HG02981 (cell line): ENCODE data around the gene SH3D21.

Experiments
- ATAC-seq: cut with Tn5 transposase; IDR thresholded peaks from one replicate; pipeline ENCODE4 v1.9.1; 2021; ENCODE audit warnings: mild to moderate bottlenecking, moderate library complexity; ENCODE audit not compliant: unreplicated experiment

The SH3D21 gene

DNA sequence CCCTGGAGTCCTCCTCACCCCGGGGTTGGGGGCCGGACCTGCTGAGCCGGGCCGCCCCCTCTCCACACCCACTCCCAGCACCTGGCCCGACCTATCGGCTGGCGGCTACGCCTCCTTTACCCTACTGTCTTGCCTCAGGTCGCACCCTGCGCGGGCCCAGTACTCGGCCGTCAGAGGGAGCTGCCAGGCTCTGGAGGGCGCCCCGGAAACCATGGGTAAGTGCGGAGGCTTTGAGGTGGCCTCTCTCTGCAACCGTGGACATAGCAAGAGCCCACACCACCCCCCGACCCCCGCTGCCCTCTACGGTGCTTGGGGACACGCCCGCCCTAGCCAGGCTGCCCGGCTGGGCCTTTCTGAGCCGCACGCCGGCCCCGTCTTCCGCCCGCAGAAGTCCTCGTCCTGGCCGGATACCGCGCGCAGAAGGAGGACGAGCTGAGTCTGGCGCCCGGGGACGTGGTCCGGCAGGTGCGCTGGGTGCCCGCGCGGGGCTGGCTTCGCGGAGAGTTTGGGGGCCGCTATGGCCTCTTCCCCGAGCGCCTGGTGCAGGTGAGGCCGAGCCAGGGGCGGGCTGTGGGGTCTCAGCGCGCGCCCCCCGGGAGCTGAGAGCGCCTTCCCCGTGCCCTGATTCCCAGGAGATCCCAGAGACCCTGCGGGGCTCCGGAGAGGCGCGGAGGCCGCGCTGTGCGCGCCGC is at the start of gene SH3D21:
SH3D21 (plus strand) TSS at position 159 of the 692 bp plus-strand sequence; CDS start at position 212, 53 bp downstream.
- ATAC-seq, result peak; percentile 26

DNA sequence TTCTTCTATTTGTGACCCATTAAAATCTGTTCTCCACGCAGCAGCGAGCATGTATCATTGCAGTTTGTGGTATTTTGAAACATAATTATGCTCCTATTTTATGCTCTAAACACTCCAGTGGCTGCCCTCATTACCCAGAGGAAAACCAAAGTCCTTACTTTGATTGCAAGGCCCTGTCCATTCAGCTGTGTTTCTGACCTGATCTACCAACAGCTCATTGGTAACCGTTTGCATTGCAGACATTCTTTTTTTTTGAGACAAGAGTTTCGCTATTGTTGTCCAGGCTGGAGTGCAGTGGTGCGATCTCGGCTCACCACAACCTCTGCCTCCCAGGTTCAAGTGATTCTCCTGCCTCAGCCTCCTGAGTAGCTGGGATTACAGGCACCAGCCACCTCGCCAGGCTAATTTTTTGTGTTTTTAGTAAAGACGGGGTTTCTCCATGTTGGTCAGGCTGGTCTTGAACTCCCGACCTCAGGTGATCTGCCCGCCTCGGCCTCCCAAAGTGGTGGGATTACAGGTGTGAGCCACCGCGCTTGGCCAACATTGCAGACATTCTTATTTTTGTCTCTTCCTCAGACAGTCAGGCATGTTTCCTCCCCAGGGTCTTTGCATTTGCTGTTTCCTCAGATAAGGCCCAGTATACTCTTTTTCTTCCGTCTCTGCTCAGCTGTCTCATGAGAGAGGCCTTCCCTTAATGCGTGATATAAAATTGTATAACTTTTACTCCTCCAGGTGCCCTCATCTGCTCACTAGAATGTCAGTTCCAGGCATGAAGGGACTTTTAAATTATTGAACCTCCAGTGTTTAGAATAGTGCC is 49.4 kb upstream of the SH3D21 start:
- no peak for ATAC-seq

DNA sequence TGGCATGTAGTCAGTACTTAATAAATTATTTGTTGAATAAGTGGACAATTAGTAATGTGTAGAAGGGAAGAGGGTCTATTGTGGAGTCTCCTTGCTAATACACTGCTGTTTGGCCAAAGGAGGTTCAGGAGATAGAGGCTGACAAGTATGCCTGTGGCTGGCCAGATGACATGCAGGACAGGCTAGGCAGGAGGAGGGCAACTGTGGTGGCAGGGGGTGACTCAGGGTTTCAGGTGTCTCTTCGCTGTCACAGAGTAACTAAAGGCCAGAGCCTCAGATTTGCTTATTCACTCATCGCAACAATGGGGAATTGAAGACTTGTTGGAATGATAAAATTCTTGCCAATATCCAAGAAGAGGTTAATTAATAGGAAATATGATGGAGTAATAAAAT is 48.8 kb upstream of the SH3D21 start:
- ATAC-seq, result no peak

DNA sequence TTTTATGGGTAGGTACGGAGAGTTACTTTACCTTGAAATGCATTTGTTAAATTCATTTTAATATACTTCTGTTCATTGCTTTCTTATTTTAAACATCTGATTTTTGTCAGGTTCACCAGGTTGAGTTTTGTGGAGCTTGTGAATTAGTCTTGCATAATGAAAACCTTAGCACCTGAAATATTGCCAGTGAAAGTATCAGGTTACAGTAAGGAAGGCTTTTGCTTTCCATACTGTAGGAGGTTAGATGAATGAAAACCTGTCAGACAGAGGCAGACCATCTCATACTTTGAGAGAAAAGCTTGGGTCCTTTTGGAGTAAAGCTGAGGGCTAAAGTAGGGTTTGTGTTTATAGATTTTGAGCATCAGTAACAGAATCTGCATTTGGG is 47.2 kb upstream of the SH3D21 start:
- ATAC-seq, result no peak

DNA sequence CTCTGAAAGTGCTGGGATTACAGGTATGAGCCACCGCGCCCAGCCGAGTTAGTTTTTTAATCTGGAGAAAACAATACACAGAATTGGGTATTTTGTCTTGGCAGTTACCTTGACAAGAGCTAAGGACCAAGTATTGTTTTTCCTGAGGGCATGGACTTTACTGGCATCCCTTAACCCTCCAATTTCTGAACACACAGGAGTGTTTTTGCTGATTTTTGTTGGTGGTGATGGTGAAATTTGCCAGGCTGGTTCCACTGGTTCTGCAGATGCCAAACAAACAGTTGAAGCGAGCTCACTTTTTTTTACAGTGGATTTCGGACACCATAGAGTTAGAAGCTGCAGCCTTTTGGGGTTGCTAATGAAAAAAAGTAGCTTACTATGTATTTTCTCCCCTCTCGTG is 37.2 kb upstream of the SH3D21 start:
- no peak for ATAC-seq

DNA sequence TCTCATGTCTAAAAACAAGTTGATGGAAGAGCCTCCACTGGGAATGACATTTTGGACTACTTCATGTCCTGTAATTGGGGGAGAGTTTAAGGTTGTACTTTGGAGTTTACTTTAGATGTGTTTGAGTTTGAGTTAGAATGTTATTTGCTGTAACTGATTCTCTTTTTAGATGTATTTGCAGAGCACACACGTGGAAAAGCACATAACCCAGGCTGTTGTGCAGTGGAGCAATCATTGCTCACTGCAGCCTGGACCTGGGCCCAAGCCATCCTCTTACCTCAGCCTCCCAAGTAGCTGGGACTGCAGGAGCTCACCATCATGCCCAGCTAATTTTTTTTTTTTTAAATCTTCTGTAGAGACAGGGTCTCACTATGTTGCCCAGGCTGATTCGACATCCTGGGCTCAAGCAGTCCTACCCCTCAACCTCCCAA is 36.7 kb upstream of the SH3D21 start:
- ATAC-seq, result no peak

DNA sequence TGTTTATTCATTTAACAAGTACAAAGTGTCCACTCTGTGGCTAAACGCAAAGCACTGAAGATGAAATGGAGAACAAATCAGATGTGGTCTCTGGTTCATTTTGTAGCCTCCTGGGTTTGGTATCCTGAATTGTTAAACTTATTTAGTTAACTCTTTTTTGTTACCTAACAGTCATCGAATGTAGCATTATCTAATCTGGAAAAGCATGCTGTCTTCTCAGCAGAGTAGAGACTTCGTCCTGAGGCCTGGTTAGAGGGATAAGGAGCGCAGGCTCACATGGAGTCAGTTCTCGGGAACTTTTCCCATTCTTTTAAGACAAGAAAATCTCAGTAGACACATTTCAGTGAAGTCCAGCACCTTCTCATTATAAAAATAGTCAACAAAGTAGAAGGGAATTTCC is 33.1 kb upstream of the SH3D21 start:
- no peak for ATAC-seq

DNA sequence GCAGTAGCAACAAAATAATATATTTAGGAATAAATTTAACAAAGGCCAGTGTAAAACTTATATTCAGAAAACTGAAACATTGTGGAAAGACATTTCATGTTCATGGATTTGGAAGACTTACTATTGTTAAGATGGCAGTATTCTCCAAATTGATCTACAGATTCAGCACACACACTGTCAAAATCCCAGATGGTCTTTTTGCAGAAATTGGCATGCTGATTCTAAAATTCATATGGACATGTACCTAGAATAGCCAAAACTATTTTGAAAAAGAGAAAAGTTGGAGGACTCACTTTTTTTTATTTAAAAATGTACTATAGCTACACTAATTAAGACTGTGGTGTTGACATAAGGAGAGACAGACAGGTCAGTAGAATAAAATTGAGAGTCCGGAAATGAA is 32.0 kb upstream of the SH3D21 start:
- no peak for ATAC-seq

DNA sequence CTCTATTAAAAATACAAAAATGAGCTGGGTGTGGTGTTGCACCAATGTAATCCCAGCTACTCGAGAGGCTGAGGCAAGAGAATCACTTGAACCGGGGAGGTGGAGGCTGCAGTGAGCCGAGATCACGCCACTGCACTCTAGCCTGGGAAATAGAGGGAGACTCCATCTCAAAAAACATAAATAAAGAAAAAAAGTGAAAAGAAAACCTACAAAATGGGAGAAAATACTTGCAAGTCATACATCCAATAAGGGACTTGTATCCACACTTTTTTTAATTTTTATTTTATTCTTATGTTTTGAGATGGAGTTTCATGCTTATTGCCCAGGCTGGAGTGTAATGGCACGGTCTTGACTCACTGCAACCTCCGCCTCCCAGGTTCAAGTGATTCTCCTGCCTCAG is 29.5 kb upstream of the SH3D21 start:
- no peak for ATAC-seq

DNA sequence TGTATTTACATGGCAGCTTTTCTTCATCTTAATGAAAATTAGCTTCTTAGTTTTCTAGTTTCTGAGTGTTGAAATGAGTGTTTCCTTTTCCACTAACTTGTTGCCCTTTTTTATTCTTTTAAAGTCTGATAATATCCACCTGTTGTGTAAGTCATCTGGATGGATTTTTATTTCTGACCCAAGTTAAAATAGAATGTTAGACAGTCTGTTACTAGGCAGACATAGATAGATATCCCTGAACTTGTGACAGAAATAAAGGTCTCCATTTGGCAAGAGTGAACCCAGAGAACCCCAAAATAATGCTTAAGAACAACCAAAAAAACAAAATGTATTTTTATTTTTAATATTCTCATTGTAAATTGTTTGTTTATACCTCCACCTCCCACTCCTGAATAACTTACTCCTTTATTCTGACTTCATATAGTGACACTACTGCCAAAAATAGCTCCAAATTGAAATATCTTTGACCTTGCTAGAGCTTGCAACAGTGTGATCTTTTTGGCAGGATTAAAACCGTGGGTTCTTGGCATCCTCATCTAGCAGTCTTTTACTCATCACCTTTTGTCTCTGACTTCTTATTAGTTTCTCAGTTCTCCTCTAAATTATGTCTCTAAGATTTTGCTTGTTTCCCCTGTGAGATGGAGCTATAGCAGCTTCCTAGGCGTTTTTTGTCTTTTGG is 26.9 kb upstream of the SH3D21 start:
- no peak for ATAC-seq

DNA sequence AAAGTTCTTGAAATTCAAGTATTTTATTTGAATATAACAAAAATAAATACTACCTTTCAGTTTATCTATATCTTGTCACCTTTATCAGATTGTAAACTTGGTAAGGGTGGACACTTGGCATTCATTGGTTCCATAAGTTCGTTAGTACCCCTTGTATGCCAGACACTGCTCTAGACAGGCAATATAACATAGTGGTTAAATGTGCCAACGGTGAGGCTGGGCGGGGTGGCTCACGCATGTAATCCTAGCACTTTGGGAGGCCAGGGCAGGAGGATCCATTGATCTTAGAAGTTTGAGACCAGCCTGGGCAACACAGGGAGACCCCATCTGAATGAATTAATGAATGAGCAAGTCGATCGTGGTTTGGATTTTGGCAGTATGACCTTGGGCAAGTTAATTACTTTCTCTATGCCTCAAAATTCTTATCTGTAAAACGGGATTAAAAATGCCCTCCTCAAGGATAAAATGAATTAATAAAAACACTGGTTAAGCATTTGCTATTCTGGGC is 26.3 kb upstream of the SH3D21 start:
- ATAC-seq, result no peak

DNA sequence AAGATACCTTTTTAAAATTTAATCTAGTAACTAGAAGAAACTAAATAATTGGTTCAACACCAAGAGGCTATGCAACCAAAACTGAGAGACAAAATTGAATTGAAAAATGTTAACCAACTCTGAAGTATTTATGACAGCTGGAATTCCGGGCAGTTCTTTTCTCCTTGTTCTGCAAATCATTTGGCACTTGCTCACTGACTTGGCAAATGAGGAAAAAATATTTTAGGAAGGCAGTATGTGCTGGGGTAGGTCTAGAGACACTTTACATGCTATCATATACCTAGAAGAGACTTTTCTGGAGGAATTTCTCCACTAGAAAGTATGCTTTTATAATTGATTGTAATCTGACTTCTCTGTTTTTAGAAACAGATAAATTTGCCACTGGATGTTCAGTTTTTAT is 22.1 kb upstream of the SH3D21 start:
- ATAC-seq, result no peak

DNA sequence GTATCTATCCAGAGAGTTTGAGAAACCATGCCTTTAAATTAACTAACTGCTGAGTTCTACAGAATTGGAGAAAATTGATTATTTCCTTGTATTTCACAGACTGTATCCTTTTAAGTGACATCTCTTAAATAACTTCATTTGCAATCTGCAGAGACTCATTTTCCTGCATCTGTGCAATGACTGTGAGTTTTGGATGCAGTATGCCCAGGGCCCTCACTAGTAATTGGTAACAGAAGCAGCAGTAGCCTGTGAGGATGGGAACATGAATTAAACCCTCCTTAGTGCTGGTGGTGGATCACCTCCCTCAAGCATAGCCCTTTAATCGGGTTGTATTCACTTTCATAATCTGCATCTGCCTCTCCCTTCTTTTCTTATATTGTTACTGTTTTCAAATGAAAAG is 21.7 kb upstream of the SH3D21 start:
- ATAC-seq, result no peak

DNA sequence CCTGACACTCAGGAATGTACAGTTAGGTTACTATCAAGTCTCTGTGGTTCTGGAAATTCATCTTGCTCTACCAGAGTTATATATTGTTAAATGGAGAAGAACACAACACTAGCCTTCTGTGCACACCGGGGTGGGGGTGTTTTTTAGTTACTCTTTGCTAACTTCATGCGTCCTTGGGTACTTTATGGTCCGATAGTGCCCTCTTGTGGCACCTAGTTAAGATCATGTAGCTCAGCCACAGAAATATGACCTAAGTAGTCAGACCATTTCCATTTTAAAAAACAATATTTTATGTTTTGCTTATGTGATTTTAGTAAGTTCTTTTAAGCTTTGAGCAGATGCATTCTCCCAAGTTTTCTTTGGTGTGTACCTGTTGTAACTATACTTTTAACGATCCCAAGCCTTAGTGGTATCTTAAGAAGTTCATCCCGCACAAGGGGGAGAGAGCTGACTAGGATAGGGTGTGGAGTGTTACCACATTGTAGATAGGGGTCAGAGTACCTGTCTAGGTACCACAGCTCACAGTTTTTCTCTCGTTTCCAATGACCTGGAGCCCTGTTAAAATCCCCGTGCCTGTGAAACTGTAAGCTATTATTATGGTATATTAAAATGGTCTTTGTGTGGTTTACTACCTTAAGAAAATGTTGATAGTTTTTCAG is 20.6 kb upstream of the SH3D21 start:
- ATAC-seq, result no peak

DNA sequence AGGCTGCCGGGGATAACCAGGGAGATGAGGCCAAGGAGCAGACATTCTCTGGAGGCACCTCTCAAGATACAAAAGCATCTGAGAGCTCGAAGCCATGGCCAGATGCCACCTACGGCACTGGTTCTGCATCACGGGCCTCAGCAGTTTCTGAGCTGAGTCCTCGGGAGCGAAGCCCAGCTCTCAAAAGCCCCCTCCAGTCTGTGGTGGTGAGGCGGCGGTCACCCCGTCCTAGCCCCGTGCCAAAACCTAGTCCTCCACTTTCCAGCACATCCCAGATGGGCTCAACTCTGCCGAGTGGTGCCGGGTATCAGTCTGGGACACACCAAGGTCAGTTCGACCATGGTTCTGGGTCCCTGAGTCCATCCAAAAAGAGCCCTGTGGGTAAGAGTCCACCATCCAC is 19.4 kb upstream of the SH3D21 start:
- no peak for ATAC-seq

DNA sequence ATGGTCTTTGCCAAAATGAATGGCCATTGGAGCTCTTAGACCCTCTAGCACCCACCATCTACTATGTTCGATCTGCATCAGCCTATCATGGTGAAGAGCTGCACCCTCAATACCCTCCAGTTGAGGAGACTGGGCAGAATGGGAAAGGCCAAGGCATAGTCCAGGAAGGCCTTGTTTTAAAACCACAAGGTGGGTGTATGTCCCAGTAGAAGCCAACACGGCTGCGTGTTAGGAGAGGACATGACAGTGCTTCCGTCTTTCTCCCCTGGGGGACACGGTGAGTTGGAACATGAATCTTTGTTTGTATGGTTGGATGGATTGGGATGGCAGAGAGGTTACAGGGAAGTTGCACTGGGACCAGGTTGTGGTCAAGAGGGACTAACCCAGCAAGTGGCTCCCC is 18.6 kb upstream of the SH3D21 start:
- ATAC-seq, result no peak

DNA sequence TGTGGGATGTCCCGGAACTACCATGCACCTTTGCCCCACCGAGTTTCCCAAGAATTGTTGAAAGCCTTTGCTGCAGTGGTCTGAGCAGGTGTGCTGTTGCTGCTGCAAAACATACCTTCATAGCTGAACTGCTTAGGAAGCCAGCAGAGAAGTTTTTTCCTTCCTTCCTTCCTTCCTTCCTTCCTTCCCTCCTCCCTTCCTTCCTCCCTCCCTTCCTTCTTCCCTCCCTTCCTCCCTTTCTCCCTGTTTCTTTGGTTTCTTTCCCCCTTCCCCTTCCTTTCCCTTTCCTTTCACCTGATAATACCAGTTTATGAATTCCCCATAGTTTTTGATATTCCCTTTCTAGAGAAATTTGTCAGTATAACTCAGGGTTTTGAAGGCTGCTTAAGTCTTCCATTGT is 10.8 kb upstream of the SH3D21 start:
- no peak for ATAC-seq

DNA sequence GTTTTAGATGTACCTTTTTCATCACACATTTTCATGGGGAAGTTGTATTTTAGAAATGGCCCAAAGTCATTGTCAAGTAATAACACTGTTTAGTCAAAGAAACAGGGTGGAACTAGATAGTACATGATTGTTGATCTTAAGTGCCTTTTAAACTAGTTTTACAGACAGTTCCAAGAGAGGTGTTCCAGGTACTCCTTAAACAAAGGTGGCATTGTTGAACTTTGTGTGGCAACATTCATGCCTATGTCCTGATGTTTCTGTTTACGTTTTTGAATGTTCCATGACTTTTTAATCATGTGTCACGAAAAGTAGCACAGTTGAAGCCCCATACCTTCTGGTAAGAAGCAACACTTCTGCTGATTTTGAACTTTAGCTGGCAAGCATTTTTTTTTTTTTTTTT is 9.1 kb upstream of the SH3D21 start:
- no peak for ATAC-seq

DNA sequence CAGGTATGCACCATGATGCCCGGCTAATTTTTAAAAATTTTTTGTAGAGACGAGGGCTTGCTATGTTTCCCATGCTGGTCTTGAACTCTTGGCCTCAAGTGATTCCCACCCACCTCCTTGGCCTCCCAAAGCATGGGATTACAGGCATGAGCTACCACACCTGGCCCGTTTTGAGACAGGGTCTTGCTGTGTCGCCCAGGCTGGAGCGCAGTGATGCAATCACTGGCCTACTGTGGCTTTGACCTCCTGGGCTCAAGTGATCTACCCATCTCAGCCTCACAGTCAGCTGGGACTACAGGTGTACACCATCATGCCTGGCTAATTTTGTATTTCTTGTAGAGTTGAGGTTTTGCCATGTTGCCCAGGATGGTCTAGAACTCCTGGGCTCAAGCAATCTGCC is 7.5 kb upstream of the SH3D21 start:
- no peak for ATAC-seq

DNA sequence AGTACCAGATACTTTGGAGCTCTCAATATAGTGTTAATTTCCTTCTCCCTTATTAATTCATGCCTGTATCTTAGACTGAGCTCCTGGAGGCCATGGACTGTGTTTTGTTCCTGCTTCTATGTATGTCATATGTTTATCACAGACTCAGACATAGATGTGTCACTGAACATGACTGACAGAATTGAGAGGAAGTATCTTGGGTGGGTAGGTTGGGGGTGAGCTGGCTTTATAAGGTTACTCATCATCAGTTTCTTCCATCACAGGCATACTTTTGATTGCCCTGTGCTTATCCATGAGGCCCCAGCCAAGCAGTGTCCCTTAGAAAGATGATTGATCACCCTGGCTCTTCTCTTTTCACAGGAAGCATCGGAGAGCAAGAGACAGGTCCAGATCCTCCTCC is 5.6 kb upstream of the SH3D21 start:
- ATAC-seq, result no peak

DNA sequence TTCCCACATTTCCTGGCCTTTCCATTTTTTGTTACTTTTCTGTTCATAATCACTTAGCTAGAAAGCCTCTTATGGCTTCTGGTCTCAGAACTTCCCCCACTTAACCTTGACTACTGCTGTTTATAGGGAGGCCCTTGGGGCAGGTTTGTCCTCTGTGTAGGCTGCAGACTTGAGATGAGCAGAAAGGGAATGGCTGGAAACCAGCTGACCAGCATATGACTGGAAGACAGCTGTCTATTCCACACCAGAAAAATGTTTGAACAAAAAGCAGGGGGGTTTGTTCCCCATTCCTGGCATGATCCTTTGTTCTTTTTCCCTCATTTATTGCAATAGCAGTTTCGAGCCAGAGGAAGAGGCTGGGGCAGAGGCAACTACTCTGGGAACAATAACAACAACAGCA is 4.9 kb upstream of the SH3D21 start:
- ATAC-seq, result no peak
